Measurements from ENCODE around the gene CALD1.

Gene CALD1

GRCh38 chr7:134761266-134761665 is 18.2 kb upstream of the CALD1 start (continued):
- TF ChIP-seq POU6F1 (CRISPR knock-in tag; IDR thresholded peaks at IDR 0.05; ENCODE audit: borderline replicate concordance, low read depth) = no peak
- TF ChIP-seq ZC3H10 (CRISPR knock-in tag; IDR thresholded peaks at IDR 0.05) = no peak

- TF ChIP-seq CREB5 (CRISPR knock-in tag; IDR thresholded peaks at IDR 0.05; ENCODE audit: low read depth) (no peak), ZNF8 (CRISPR knock-in tag; IDR thresholded peaks at IDR 0.05) (no peak), TSHZ2 (CRISPR knock-in tag; IDR thresholded peaks at IDR 0.05) (no peak), CSDC2 (CRISPR knock-in tag; IDR thresholded peaks at IDR 0.05) (no peak), TOX (CRISPR knock-in tag; IDR thresholded peaks at IDR 0.05; ENCODE audit: borderline replicate concordance) (no peak), ESRRG (CRISPR knock-in tag; IDR thresholded peaks at IDR 0.05) (no peak)
- ATAC-seq = no peak
Observed at GRCh38 chr7:134763960-134764359, 15.5 kb upstream of the CALD1 start.

GRCh38 chr7:134764365-134764764 is 15.1 kb upstream of the CALD1 start:
- TF ChIP-seq ZFP3 (CRISPR knock-in tag; IDR thresholded peaks at IDR 0.05) (no peak), ZNF565 (CRISPR knock-in tag; conservative IDR thresholded peaks at IDR 0.05; ENCODE audit: low read depth) (no peak), ZNF70 (CRISPR knock-in tag; IDR thresholded peaks at IDR 0.05) (no peak), ZNF8 (CRISPR knock-in tag; IDR thresholded peaks at IDR 0.05) (no peak), CREB5 (CRISPR knock-in tag; IDR thresholded peaks at IDR 0.05; ENCODE audit: low read depth) (no peak), TSHZ2 (CRISPR knock-in tag; IDR thresholded peaks at IDR 0.05) (no peak), ZFP30 (CRISPR knock-in tag; IDR thresholded peaks at IDR 0.05) (no peak), ESRRG (CRISPR knock-in tag; IDR thresholded peaks at IDR 0.05) (no peak), ZC3H10 (CRISPR knock-in tag; IDR thresholded peaks at IDR 0.05) (no peak), ARNTL (CRISPR knock-in tag; IDR thresholded peaks at IDR 0.05; ENCODE audit: borderline replicate concordance, low read depth) (no peak), PPARA (CRISPR knock-in tag; IDR thresholded peaks at IDR 0.05; ENCODE audit: borderline replicate concordance) (no peak), ISL1 (CRISPR knock-in tag; IDR thresholded peaks at IDR 0.05) (no peak), GLIS3 (CRISPR knock-in tag; IDR thresholded peaks at IDR 0.05) (no peak), TCF4 (CRISPR knock-in tag; IDR thresholded peaks at IDR 0.05; ENCODE audit: borderline replicate concordance) (no peak), CSRNP3 (CRISPR knock-in tag; IDR thresholded peaks at IDR 0.05) (no peak), POU6F1 (CRISPR knock-in tag; IDR thresholded peaks at IDR 0.05; ENCODE audit: borderline replicate concordance, low read depth) (no peak), BACH2 (CRISPR knock-in tag; IDR thresholded peaks at IDR 0.05; ENCODE audit: borderline replicate concordance) (no peak), RARB (CRISPR knock-in tag; IDR thresholded peaks at IDR 0.05) (no peak), TOX (CRISPR knock-in tag; IDR thresholded peaks at IDR 0.05; ENCODE audit: borderline replicate concordance) (no peak), SNAI2 (CRISPR knock-in tag; IDR thresholded peaks at IDR 0.05) (no peak)
- no peak for ATAC-seq

Data from SK-N-SH treated with all-trans-retinoic acid at 6 μM for 48 hours (cell line).